GM12878 (cell line): ENCODE results near the gene TSPO2. TPM values are rescaled to one million over a fixed set of nuclear protein-coding genes. Genes with fewer than 3 reads are reported as not detected.

Experiments
- BMI1 ChIP-seq: fragments of 450-650 bp; IDR thresholded peaks from 2 replicates; pipeline ENCODE4 v1.6.1; 2016; ENCODE audit warnings: mild to moderate bottlenecking, moderate library complexity, borderline replicate concordance
- CBX5 ChIP-seq: sonication (generic); IDR thresholded peaks from 2 replicates; pipeline ENCODE4 v1.6.1; 2016; ENCODE audit warnings: low read depth, moderate library complexity, mild to moderate bottlenecking, inconsistent platforms
- CUX1 ChIP-seq: IDR thresholded peaks from 2 replicates; pipeline ENCODE4 v1.6.1; 2012; ENCODE audit warnings: improper control_type of control experiment, low read depth, low read length; ENCODE audit not compliant: insufficient replicate concordance
- GABPA ChIP-seq: IDR thresholded peaks from 2 replicates; pipeline ENCODE4 v1.6.1; 2014; ENCODE audit warnings: antibody characterized with exemption, low read depth, mild to moderate bottlenecking, inconsistent platforms
- GATAD2B ChIP-seq: fragments of 450-650 bp; conservative IDR thresholded peaks from 2 replicates; pipeline ENCODE4 v1.6.1; 2017; ENCODE audit warnings: low read depth, mild to moderate bottlenecking, moderate library complexity
- NBN ChIP-seq: fragments of 450-650 bp; IDR thresholded peaks from 2 replicates; pipeline ENCODE4 v1.6.1; 2016
- REST ChIP-seq: IDR thresholded peaks from 2 replicates; pipeline ENCODE4 v1.6.1; 2012; ENCODE audit warnings: mild to moderate bottlenecking, low read depth, low read length
- USF1 ChIP-seq: IDR thresholded peaks from 2 replicates; pipeline ENCODE4 v1.6.1; 2011; ENCODE audit warnings: borderline replicate concordance, low read depth, mild to moderate bottlenecking, moderate library complexity, mixed read lengths, low read length; ENCODE audit not compliant: insufficient read depth; ENCODE audit errors: extremely low read length
- ZBTB4 ChIP-seq: fragments of 450-650 bp; formaldehyde crosslinking; IDR thresholded peaks from 2 replicates; pipeline ENCODE4 v1.4.0; 2022; ENCODE audit warnings: mild to moderate bottlenecking, moderate library complexity
- polyA plus RNA-seq, 11 experiments: library from polyadenylated mRNA; depleted of rRNA in 4 of 11; unstranded in 6 of 11; stranded (reverse) in 5 of 11; fragments of >200 nt; fragmentation: Nextera tagmentation in 4 of 11; fragmentation: Illumina TruSeq in 1 of 11; extraction: Ambion mirVana in 4 of 11; extraction: Trizol in 1 of 11; gene quantifications; 1 replicate in 1 of 11; 2 replicates in 10 of 11; pipeline versions ENCODE4 v1.2.1 to v1.2.3, GENCODE V29; 2011 to 2016; ENCODE audit warnings: inconsistent platforms in 2 of 11, missing spikeins in 2 of 11, low read depth in 1 of 11
- total RNA-seq, 4 experiments: library from RNA; depleted of rRNA in 3 of 4; stranded (reverse); fragments of >200 nt in 3 of 4; fragmentation: Illumina TruSeq in 1 of 4; extraction: Trizol in 1 of 4; gene quantifications; 2 replicates each; pipeline versions ENCODE4 v1.2.1 to v1.2.3, GENCODE V29; 2013 to 2021

Gene TSPO2
- total and polyA plus RNA-seq, 10 of the 15 experiments (the other 5 are each of a cell fraction or from before 2014, with no cell fraction given), result not detected

GRCh38 chr6:41059556-41059955, 17.3 kb downstream of the TSPO2 start (continued):
- TF ChIP-seq CUX1 (no peak), GABPA (no peak), NBN (no peak), USF1 (no peak), CBX5 (no peak), GATAD2B (no peak), ZBTB4 (CRISPR knock-in tag) (no peak), REST (no peak), BMI1 (no peak)
